ENCODE results near the gene PYY.

Gene PYY

DNA sequence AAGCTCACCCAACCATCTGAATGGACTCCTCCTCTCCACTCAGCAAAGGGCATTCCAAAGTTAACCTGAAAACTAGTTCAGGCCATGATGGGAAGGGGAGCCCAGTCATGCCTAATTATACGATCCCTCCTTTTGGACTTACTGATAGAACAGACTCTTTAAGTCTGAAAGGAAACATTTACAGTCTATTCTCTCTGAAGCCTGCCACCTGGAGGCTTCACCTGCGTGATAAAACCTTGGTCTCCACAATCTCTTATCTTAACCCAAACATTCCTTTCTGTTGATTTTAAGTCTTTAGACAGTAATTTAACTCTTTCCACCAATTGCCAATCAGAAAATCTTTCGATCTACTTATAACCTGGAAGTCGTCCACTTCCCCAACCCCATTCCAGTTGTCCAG is 37.4 kb downstream of the PYY start:
- no peak for DNase-seq (ENCODE audit: low read depth in 2 of 2)

DNA sequence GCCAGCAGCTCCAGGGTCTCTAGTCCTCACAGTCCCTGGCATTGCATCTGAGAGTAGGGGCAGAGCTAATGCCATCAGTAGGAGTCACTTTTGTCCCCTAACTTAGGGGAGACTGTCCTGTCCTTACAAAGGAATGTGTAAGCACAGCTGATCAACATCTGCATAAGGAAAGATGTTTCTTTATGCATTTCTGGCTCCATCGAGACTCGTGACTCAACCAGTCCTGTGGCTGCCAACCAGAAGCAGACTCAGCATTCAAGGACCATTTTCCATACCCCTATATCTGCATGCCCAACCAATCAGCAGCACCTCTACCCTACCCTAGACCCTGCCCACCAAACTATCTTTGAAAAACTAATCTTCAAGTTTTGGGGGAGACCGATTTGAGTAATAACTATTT is 38.2 kb downstream of the PYY start:
- DNase-seq (ENCODE audit: low read depth in 2 of 2) = no peak

DNA sequence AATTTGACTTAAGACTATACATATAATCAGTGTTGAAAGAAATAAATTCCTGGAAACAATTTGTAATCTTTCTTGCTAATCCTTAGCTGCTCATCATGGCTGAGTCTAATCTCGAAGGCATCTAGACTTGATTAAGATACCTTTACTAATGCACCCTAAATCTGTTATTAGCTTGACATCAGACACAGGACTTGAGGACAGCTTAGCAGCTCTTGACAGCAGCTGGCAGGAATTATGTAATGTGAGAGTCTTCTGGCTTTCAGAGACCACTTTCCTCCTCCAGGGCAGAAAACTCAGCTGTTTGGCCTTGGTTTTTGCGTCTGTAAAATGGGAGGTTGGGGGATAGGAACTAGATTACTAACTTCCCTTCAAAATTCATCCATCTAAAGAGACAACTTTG is 39.3 kb downstream of the PYY start:
- DNase-seq (ENCODE audit: low read depth in 2 of 2) = no peak

DNA sequence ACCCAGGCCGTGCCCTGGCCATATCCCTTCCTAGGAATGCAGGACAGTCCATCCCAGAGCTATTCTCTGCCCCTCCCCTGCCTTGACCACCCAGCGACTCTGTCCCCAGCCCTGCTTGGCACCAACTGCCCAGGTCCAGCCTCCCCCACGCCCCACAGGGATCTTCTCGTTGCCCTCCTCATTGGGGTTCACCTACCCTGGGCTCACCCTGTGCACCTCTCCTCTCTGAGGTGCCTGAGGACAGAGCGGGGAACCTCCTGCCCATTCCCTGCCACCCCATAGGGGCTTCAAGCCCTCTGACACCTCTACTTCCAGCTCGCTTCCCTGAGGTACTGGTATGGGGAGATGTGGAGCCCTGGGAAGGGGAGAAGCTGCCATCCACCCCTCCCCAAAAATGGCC is 40.2 kb downstream of the PYY start:
- no peak for DNase-seq (ENCODE audit: low read depth in 2 of 2)

DNA sequence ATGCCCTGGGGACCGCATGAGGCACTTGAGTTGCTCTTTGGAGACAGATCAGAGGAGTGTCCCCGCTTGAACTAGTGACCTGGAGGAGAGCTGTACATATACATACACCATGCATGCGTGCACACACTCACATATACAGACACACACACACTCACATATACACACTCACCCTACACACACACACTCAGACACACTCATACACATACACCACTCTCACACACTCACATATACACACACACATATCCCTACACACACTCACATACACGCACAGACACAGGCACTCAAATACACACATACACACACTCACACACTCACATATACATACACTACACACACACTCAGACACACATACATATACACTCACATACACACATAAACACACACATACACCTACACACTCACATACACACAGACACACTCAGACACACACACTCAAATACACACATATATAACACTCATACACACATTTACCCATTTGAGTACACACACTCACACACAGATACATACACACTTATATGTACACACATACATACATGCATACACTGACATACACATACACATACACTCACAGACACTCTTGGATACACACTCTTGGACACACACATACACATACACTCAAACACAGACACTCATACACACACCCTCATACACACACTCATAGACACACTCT is 41.0 kb downstream of the PYY start:
- no peak for DNase-seq (ENCODE audit: low read depth in 2 of 2)

DNA sequence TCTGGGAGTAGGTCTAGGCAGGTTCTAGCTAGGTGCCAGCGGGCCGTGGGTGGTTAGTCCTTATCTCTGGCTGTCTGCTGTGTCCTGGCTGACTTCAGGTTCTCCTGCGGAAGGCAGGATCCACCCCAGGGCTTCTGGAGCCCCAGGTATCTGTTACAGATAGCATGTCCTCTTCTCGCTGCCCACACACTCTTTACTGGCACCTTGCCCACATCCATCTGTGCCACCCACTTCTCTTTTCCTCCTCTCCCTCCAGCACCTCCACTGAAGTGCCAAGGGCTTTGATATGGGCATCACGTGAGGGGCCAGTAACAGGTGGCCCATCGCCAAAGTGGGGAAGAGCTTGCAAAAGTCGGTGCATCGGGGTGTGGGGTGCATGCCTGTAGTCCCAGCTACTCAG is 41.8 kb downstream of the PYY start:
- no peak for DNase-seq (ENCODE audit: low read depth in 2 of 2)

DNA sequence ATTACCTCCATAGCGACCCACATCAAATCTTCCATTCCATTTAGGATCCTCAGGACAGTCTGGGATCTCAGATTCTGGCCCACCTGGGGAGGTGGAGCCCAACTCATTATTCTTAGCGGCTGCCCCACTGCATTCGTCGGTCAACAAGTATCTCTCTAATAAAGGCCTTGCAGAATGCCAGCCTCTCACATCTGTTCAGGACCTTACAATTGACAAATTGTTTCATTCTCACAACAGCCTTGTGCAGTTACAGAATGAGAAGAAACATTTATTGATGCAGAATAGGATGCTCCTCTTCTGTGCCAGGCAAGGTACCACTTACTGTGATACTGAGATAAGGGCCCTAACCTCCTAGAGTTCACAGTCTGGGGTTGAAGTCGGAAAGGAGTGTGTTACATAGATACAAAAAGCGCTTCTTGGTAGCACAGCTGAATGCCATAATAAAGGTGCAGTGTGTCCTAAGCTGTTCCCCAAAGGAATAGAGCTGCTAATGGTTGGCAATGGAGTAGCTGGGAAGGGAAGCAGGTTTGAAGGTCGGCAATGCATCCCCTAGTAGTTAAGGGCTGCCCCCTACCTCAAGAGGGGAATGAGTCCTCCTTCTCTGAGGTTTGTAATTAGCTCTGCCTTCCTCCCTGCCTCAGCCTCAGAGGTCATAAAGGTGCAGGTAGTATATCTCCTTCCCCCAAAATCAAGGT is 44.1 kb downstream of the PYY start:
- DNase-seq (ENCODE audit: low read depth in 2 of 2) = no peak

DNA sequence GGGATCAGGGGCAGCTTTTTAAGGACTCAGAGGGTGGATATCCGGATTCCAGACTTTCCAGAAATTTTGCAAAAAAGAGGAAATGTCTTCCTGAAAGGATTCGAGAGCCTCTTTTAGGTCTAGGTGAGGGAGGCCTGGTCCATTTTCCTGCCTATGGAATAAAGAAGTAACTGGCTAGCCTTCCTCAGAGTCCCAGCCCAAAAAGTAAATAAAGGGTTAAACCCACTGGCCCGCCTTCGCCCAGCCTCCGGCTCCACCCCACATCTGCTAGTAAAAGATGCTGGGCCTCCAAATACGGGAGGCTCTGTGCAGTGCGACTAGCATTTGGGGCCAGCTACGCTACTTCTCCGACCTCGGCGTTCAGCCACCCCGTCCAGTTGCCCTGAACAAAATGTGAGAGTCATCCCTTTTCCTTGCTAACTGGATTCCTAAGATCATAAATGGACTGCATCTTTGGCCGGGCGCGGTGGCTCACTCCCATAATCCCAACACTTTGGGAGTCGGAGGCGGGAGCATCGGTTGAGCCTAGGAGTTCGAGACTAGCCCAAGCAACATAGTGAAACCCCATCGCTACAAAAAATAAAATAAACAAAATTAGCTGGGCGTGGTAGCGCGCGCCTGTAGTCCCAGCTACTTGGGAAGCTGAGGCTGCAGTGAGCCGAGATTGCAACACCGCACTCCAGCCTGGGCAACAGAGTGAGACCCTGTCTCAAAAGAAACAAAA is 45.6 kb downstream of the PYY start:
- DNase-seq (ENCODE audit: low read depth in 2 of 2) = no peak

DNA sequence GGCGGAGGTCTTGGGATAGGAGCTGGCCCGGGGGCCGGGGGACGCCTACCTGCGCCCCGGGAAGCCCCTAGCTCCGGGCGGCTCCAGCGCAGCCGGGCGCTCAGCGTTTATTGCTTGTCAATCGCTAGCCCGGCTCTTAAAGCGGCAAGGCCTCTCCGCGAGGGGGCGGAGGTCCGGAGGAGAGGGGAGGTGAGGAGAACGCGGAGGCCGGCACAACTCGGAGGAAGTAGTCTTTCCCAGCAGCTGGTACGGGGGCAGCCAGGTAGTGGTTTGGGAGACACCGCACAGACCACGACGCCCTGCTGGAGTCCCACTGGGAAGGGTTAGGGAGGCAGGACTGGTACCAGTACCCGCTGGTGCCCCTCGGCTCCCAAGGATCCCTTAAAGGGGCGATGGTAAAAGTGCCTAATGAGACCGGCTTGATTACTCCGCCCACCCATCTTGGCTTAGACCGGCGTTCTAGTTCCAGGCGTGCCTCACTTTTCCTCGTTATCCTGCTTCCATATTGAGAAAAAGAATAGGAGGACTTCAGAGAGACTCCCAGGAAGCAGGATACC is 46.2 kb downstream of the PYY start, which contains the start of gene MPP2:
TSS of gene MPP2 (minus strand) at position 112 of the 557 bp plus-strand sequence. CDS start 3,076 bp downstream, outside the sequence.
- no peak for DNase-seq (ENCODE audit: low read depth in 2 of 2)

DNA sequence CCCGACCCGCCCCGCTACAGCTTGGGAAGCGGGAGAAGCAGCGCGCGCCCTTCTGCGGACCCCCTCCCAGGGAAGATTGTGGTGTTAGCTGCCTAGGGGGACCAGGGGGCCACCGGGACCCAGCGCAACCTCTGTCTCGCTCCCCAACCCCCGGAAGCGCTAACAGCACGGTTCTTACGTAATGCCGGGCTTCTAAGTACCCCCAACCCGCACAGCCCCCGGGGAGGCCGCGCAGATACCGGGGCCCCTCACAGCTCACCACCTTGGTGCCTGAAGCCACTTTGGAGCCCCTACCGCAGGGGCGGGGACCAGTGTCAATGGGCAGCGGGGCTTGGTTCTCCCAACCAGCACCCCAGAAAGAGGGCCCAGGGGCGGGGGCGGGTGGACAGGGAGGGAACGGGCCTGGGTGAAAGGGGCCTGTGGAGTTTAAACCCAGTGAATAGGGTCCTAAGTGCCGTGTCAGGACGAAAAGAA is 46.8 kb downstream of the PYY start:
- DNase-seq (ENCODE audit: low read depth in 2 of 2) = no peak

DNA sequence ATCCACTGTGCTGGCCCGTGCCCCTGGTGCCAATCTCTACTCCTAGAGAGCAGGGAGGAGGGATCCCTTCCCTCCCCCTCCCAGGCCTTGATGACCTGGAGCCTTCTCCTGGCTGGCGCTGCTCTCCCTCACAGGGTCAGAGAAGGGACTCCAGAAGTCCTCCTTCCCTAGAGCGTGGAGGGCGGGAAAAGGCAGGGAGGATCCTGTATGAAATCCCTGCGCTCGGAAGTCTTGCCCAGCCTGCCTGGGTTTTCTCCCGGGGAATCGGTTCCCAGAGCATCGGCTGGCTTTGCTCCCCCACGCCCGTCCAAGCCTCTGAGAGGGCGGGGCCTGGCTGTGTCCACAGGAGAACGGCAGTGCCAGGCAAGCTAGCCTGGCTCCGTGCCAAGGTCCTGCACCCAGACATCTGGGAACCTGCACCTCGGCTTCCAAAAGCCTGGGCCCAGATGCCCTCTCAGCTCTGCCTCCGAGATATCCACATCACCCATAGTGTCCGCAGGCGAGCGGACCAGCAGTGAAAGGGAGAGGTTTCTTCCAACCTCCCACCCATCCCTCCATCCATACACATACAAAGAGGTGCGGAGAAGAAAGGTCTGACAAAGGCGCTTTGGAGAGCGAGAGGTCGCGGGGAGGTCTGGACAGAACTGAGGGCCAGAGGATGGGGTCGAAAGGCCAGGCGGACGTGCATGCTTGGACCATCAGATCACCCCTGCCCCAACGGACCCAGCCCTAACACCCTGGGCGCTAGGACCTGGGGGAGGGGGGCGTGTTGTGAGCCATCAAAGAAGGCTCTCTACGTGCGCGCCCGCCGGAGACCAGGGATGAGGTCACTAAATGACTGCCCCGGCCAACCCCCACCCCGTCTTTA is 47.5 kb downstream of the PYY start:
- DNase-seq (ENCODE audit: low read depth in 2 of 2) = no peak

DNA sequence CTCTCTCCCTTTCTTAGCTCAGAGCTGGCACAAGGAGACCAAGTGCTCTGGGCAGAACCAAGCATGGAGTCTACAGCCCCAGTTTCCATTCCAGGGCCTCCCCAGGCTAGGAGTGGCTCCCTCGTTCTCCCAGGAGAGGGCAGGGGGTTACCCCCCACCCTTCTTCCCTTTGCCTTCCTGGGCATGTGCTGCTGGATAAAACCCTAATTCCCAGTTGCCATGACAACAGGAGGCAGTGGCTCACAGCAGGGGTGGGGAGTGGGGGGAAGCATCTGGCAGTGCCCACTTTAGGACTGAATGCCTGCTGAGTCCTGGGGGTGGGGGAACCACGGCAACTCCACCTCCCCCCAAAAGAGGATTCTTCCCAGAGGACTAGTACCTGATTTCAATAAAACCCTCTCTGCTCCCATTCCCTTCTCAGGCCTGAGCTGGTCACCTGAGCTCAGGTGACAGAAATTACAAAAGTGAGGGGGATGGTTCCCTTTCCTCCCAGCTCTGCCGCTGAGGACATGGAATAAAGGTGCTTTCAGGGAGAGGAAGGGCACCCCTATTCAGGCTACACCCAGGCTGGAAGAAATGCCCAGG is 48.2 kb downstream of the PYY start:
- no peak for DNase-seq (ENCODE audit: low read depth in 2 of 2)

All from stimulated activated CD4-positive, alpha-beta T cell treated with anti-CD3 and anti-CD28 coated beads, Interleukin-1b, Interleukin-23, amount 100 ng/mL, for 1 hour (primary cell).